A549 (cell line): ENCODE results near the gene RERE. TPM values are rescaled to one million over a fixed set of nuclear protein-coding genes. Genes with fewer than 3 reads are reported as not detected.

Source experiments
- ATAC-seq, 2 experiments: fragments of 200-7000 bp in 1 of 2; fragments of >200 bp in 1 of 2; cut with Nextera tagmentation in 1 of 2; cut with Tn5 transposase in 1 of 2; 3 replicates each; pipeline versions ENCODE4 v1.8.0 to v1.9.1; 2018 to 2020; ENCODE audit warnings: mild to moderate bottlenecking in 1 of 2, moderate library complexity in 1 of 2
- CTCF ChIA-PET: fragments of 300-600 bp; sonication (Branson Sonifier 250); formaldehyde crosslinking; extraction: SDS; loops from one replicate; lab custom pipeline; 2021; ENCODE audit warnings: antibody characterized with exemption, inconsistent platforms; lab: Yijun Ruan, JAX
- POLR2A ChIA-PET: fragments of 350-600 bp; formaldehyde crosslinking; extraction: SDS; loops from one replicate; lab custom pipeline; 2021; ENCODE audit warnings: antibody characterized with exemption, inconsistent platforms; lab: Yijun Ruan, JAX
- DNase-seq, 2 experiments: peaks; one replicate each; pipeline versions ENCODE4 v3.0.0 to v3.0.0-alpha.2; 2011 to 2016; ENCODE audit warnings: low read depth in 1 of 2, low spot score in 1 of 2
- FAIRE-seq: peaks from 2 replicates; lab custom pipeline; 2011; peaks lifted over from hg19 to GRCh38; lab: Jason Lieb, UNC
- H3K27ac ChIP-seq, 2 experiments: fragments of >200 bp; sonication (Bioruptor Twin); formaldehyde crosslinking; 3 replicates each; pipeline ENCODE4 v1.5.1; 2016 to 2017
- H3K4me1 ChIP-seq: fragments of >200 bp; sonication (Bioruptor Twin); formaldehyde crosslinking; 3 replicates; pipeline ENCODE4 v1.6.1; 2016
- H3K4me2 ChIP-seq: fragments of >200 bp; sonication (Bioruptor Twin); formaldehyde crosslinking; 3 replicates; pipeline ENCODE4 v1.6.1; 2016
- H3K4me3 ChIP-seq: fragments of >200 bp; sonication (Bioruptor Twin); formaldehyde crosslinking; 3 replicates; pipeline ENCODE4 v1.5.1; 2016
- H3K9me3 ChIP-seq: fragments of >200 bp; sonication (Bioruptor Twin); formaldehyde crosslinking; 3 replicates; pipeline ENCODE4 v1.6.1; 2016
- BCL3 ChIP-seq: fragments of >200 bp; sonication (Bioruptor Twin); formaldehyde crosslinking; IDR thresholded peaks from 3 replicates; pipeline ENCODE4 v1.6.1; 2016
- CBX8 ChIP-seq: fragments of 200-600 bp; sonication (generic); IDR thresholded peaks from 2 replicates; pipeline ENCODE4 v1.6.1; 2016
- CEBPB ChIP-seq, 2 experiments: fragments of >200 bp in 1 of 2; sonication (Bioruptor Twin) in 1 of 2; formaldehyde crosslinking in 1 of 2; IDR thresholded peaks; 2 replicates each; pipeline ENCODE4 v1.6.1; 2012 to 2016
- CHD2 ChIP-seq: fragments of 150-350 bp; IDR thresholded peaks from 2 replicates; pipeline ENCODE4 v1.6.1; 2014; ENCODE audit warnings: low read length; ENCODE audit not compliant: partially characterized antibody
- EP300 ChIP-seq, 2 experiments: fragments of >200 bp; sonication (Bioruptor Twin); formaldehyde crosslinking; IDR thresholded peaks; 2 replicates in 1 of 2; 3 replicates in 1 of 2; pipeline ENCODE4 v1.6.1; 2016 to 2017
- ESRRA ChIP-seq: fragments of 150-350 bp; IDR thresholded peaks from 2 replicates; pipeline ENCODE4 v1.6.1; 2014; ENCODE audit warnings: mild to moderate bottlenecking, low read length, borderline replicate concordance
- FOSB ChIP-seq: fragments of 250-450 bp; sonication (Bioruptor Pico); IDR thresholded peaks from 2 replicates; pipeline ENCODE4 v1.5.0; 2020; ENCODE audit warnings: mild to moderate bottlenecking, moderate library complexity
- HMGXB4 ChIP-seq: fragments of 250-450 bp; sonication (Bioruptor Pico); IDR thresholded peaks from 2 replicates; pipeline ENCODE4 v1.5.0; 2021; ENCODE audit warnings: mild to moderate bottlenecking, moderate library complexity, borderline replicate concordance
- HOXA7 ChIP-seq: fragments of 250-450 bp; sonication (Bioruptor Pico); IDR thresholded peaks from 2 replicates; pipeline ENCODE4 v1.5.0; 2020; ENCODE audit warnings: mild to moderate bottlenecking, moderate library complexity
- HOXB13 ChIP-seq: fragments of 250-450 bp; sonication (Bioruptor Pico); IDR thresholded peaks from 2 replicates; pipeline ENCODE4 v1.5.0; 2020; ENCODE audit warnings: low read depth, mild to moderate bottlenecking, moderate library complexity
- KDM5A ChIP-seq: fragments of 200-600 bp; sonication (generic); IDR thresholded peaks from 2 replicates; pipeline ENCODE4 v1.6.1; 2016; ENCODE audit warnings: antibody characterized with exemption, mild to moderate bottlenecking
- MAX ChIP-seq: IDR thresholded peaks from 2 replicates; pipeline ENCODE4 v1.6.1; 2012
- NPAS2 ChIP-seq: fragments of 250-450 bp; sonication (Bioruptor Pico); IDR thresholded peaks from 2 replicates; pipeline ENCODE4 v1.8.0; 2022; ENCODE audit warnings: mild to moderate bottlenecking, moderate library complexity, borderline replicate concordance
- POLR2A ChIP-seq: IDR thresholded peaks from 2 replicates; pipeline ENCODE4 v1.6.1; 2012; ENCODE audit warnings: mild to moderate bottlenecking, low read length
- RAD21 ChIP-seq, 2 experiments: fragments of >200 bp in 1 of 2; sonication (Bioruptor Twin) in 1 of 2; formaldehyde crosslinking in 1 of 2; IDR thresholded peaks in 1 of 2; conservative IDR thresholded peaks in 1 of 2; 2 replicates in 1 of 2; 3 replicates in 1 of 2; pipeline ENCODE4 v1.6.1; 2012 to 2018; ENCODE audit warnings: inconsistent platforms in 1 of 2
- RARB ChIP-seq: fragments of 250-450 bp; sonication (Bioruptor Pico); IDR thresholded peaks from 2 replicates; pipeline ENCODE4 v1.8.0; 2021; ENCODE audit warnings: mild to moderate bottlenecking, moderate library complexity
- SMC3 ChIP-seq: fragments of >200 bp; sonication (Bioruptor Twin); formaldehyde crosslinking; IDR thresholded peaks from 3 replicates; pipeline ENCODE4 v1.6.1; 2018; ENCODE audit warnings: inconsistent platforms
- SREBF2 ChIP-seq: fragments of 450-650 bp; IDR thresholded peaks from 2 replicates; pipeline ENCODE4 v1.6.1; 2014; ENCODE audit warnings: mild to moderate bottlenecking, moderate library complexity
- ZNF302 ChIP-seq: fragments of 250-450 bp; sonication (Bioruptor Pico); IDR thresholded peaks from 2 replicates; pipeline ENCODE4 v1.9.0; 2021; ENCODE audit warnings: inconsistent platforms, mild to moderate bottlenecking, moderate library complexity
- ZSCAN20 ChIP-seq: fragments of 250-450 bp; sonication (Bioruptor Pico); IDR thresholded peaks from 2 replicates; pipeline ENCODE4 v1.8.0; 2022; ENCODE audit warnings: mild to moderate bottlenecking, moderate library complexity
- WGBS: methylation state at CpG from one replicate; pipeline ENCODE4 v1.1.6; 2017; ENCODE audit errors: missing lambda C conversion rate; 5-methylcytosine and 5-hydroxymethylcytosine counted together
- polyA plus RNA-seq, 4 experiments: library from polyadenylated mRNA; depleted of rRNA in 3 of 4; stranded (reverse); fragments of >200 nt; fragmentation: RNase III in 1 of 4; extraction: RNeasy Plus Mini Kit Qiagen cat#74134 plus additional on column Dnase treatment in 1 of 4; gene quantifications; 2 replicates in 3 of 4; 3 replicates in 1 of 4; pipeline ENCODE4 v1.2.3, GENCODE V29; 2011 to 2017
- TF ChIP-seq, protein P1 (sequence below): fragments of >200 bp; sonication (Bioruptor Twin); formaldehyde crosslinking; IDR thresholded peaks from 3 replicates; pipeline ENCODE4 v1.5.1; 2016

The RERE gene
- polyA plus RNA-seq, 2 of the 4 experiments (the other 2 are of a cell fraction), result 12.6 to 28.6 TPM

GRCh38 chr1:8807004-8807403, 10.4 kb downstream of the RERE start:
- no peak overlapping the region for H3K4me3 ChIP-seq
- WGBS, result 83% methylated on average over 8 of the region's 8 CpGs
- TF ChIP-seq HOXB13, result no peak
- TF ChIP-seq KDM5A, result no peak
- TF ChIP-seq, protein P1, sequence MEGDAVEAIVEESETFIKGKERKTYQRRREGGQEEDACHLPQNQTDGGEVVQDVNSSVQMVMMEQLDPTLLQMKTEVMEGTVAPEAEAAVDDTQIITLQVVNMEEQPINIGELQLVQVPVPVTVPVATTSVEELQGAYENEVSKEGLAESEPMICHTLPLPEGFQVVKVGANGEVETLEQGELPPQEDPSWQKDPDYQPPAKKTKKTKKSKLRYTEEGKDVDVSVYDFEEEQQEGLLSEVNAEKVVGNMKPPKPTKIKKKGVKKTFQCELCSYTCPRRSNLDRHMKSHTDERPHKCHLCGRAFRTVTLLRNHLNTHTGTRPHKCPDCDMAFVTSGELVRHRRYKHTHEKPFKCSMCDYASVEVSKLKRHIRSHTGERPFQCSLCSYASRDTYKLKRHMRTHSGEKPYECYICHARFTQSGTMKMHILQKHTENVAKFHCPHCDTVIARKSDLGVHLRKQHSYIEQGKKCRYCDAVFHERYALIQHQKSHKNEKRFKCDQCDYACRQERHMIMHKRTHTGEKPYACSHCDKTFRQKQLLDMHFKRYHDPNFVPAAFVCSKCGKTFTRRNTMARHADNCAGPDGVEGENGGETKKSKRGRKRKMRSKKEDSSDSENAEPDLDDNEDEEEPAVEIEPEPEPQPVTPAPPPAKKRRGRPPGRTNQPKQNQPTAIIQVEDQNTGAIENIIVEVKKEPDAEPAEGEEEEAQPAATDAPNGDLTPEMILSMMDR, result no peak
- no peak for TF ChIP-seq NPAS2 (CRISPR knock-in tag)
- no peak for TF ChIP-seq FOSB
- no peak for TF ChIP-seq HOXA7 (CRISPR knock-in tag)
- TF ChIP-seq ZSCAN20 (CRISPR knock-in tag), result no peak
- no peak for TF ChIP-seq SMC3
- TF ChIP-seq MAX, result no peak
- no peak for TF ChIP-seq ESRRA
- TF ChIP-seq, all 56 proteins: peak for 0
- FAIRE-seq (no peak), ATAC-seq (no peak), DNase-seq (no peak)
- Histone ChIP-seq H3K27ac (no peak overlapping the region), H3K4me2 (no peak overlapping the region), H3K4me1 (peaks cover 14% of the 10 kb centered on the region), H3K9me3 (no peaks in the 10 kb centered on the region)
- POLR2A ChIA-PET, result no interaction called here
- CTCF ChIA-PET, result interaction anchor here (1.7 kb wide), 1 partner anchor 42 kb away, joined by 4 read pairs; no protein-coding TSS in a partner anchor

- no peak for TF ChIP-seq CHD2
- no peak for TF ChIP-seq BCL3
- no peak for TF ChIP-seq SREBF2
- no peak for TF ChIP-seq ZNF302 (CRISPR knock-in tag)
- TF ChIP-seq EP300 (IDR thresholded peaks at IDR 0.05), result no peak
- TF ChIP-seq CEBPB (IDR thresholded peaks at IDR 0.05), result no peak
- TF ChIP-seq POLR2A, result no peak
- no peak for TF ChIP-seq SMC3
- no peak for TF ChIP-seq RARB (CRISPR knock-in tag)
- TF ChIP-seq CBX8, result no peak
- TF ChIP-seq HOXB13, result no peak
- TF ChIP-seq HMGXB4 (CRISPR knock-in tag), result no peak
- no peak for TF ChIP-seq RAD21 (conservative IDR thresholded peaks at IDR 0.05 in 1 of 2, IDR thresholded peaks at IDR 0.05 in 1 of 2)
- CTCF ChIA-PET, result interaction anchor here (1.2 kb wide), 1 partner anchor 73 kb away, joined by 3 read pairs; no protein-coding TSS in a partner anchor
- Histone ChIP-seq H3K4me2 (no peak overlapping the region), H3K27ac (no peak overlapping the region), H3K4me1 (peaks cover 13% of the 10 kb centered on the region), H3K4me3 (no peak overlapping the region), H3K9me3 (no peaks in the 10 kb centered on the region)
- WGBS, result 90% methylated on average over 5 of the region's 5 CpGs
- POLR2A ChIA-PET, result no interaction called here
- FAIRE-seq, result no peak
- no peak for ATAC-seq
- DNase-seq, result no peak
Observed at GRCh38 chr1:8800416-8800815, 17.0 kb downstream of the RERE start.
